HEK293 (cell line): ENCODE measurements around the gene TOR4A.

Experiments
- CTCF ChIA-PET: fragments of 350-600 bp; formaldehyde crosslinking; extraction: SDS; loops from one replicate; lab custom pipeline; 2021; ENCODE audit warnings: antibody characterized with exemption; lab: Yijun Ruan, JAX
- POLR2A ChIA-PET: fragments of 300-600 bp; formaldehyde crosslinking; extraction: SDS; loops from one replicate; lab custom pipeline; 2020; ENCODE audit warnings: antibody characterized with exemption, inconsistent platforms; lab: Yijun Ruan, JAX
- H3K27ac ChIP-seq: fragments of 200-500 bp; sonication (Bioruptor generic); 2 replicates; pipeline ENCODE4 v1.5.1; 2014; ENCODE audit warnings: low read depth, low read length, control low read depth, inconsistent platforms; ENCODE audit errors: extremely low read depth
- H3K36me3 ChIP-seq, 2 experiments: fragments of 200-500 bp in 1 of 2; sonication (Bioruptor generic) in 1 of 2; 1 replicate in 1 of 2; 2 replicates in 1 of 2; pipeline ENCODE4 v1.5.1; 2014 to 2017; ENCODE audit warnings: inconsistent platforms in 2 of 2, low read length in 2 of 2; ENCODE audit not compliant: control insufficient read depth in 2 of 2, insufficient read depth in 1 of 2
- H3K4me1 ChIP-seq: fragments of 200-500 bp; sonication (Bioruptor generic); 2 replicates; pipeline ENCODE4 v1.5.1; 2014; ENCODE audit warnings: mild to moderate bottlenecking, low read length, inconsistent platforms; ENCODE audit not compliant: control insufficient read depth, insufficient read depth
- H3K4me3 ChIP-seq: 2 replicates; pipeline ENCODE4 v1.5.1; 2011; ENCODE audit warnings: low read depth, mild to moderate bottlenecking, control low read depth, low read length, moderate library complexity
- H3K9me3 ChIP-seq: fragments of 200-500 bp; sonication (Bioruptor generic); 2 replicates; pipeline ENCODE4 v1.5.1; 2014; ENCODE audit warnings: low read depth, low read length, inconsistent platforms; ENCODE audit not compliant: control insufficient read depth, insufficient read depth
- FEZF1 ChIP-seq: fragments of 450-650 bp; formaldehyde crosslinking; IDR thresholded peaks from 2 replicates; pipeline ENCODE4 v1.5.1; 2016; ENCODE audit warnings: missing biosample characterization, missing genetic modification characterization
- GLI2 ChIP-seq: fragments of 450-650 bp; formaldehyde crosslinking; IDR thresholded peaks from 2 replicates; pipeline ENCODE4; 2017; ENCODE audit warnings: missing biosample characterization, missing genetic modification characterization, low read depth, borderline replicate concordance
- GLI4 ChIP-seq: fragments of 450-650 bp; formaldehyde crosslinking; IDR thresholded peaks from 2 replicates; pipeline ENCODE4 v1.5.1; 2016; ENCODE audit warnings: missing biosample characterization, missing genetic modification characterization
- GLIS1 ChIP-seq: fragments of 450-650 bp; formaldehyde crosslinking; IDR thresholded peaks from 2 replicates; pipeline ENCODE4 v1.5.1; 2016; ENCODE audit warnings: missing biosample characterization, missing genetic modification characterization
- GLIS2 ChIP-seq: fragments of 450-650 bp; formaldehyde crosslinking; IDR thresholded peaks from 2 replicates; pipeline ENCODE4 v1.5.1; 2016; ENCODE audit warnings: missing biosample characterization, missing genetic modification characterization
- HOXA7 ChIP-seq: sonication (generic); formaldehyde crosslinking; IDR thresholded peaks from 2 replicates; pipeline ENCODE4 v1.8.1; 2022; ENCODE audit warnings: missing genetic modification reagents, borderline replicate concordance
- OVOL3 ChIP-seq: fragments of 450-650 bp; formaldehyde crosslinking; IDR thresholded peaks from 2 replicates; pipeline ENCODE4 v1.5.1; 2016; ENCODE audit warnings: missing biosample characterization, missing genetic modification characterization
- RBAK ChIP-seq: fragments of 450-650 bp; formaldehyde crosslinking; IDR thresholded peaks from 2 replicates; pipeline ENCODE4 v1.5.1; 2016; ENCODE audit warnings: missing biosample characterization, missing genetic modification characterization
- SP2 ChIP-seq: fragments of 450-650 bp; formaldehyde crosslinking; IDR thresholded peaks from 2 replicates; pipeline ENCODE4 v1.5.1; 2016; ENCODE audit warnings: missing biosample characterization, missing genetic modification characterization
- SP3 ChIP-seq: fragments of 450-650 bp; formaldehyde crosslinking; IDR thresholded peaks from 2 replicates; pipeline ENCODE4 v1.5.1; 2016; ENCODE audit warnings: missing biosample characterization, missing genetic modification characterization
- ZBTB1 ChIP-seq: fragments of 450-650 bp; formaldehyde crosslinking; IDR thresholded peaks from 2 replicates; pipeline ENCODE4 v1.5.1; 2016; ENCODE audit warnings: missing biosample characterization, missing genetic modification characterization
- ZBTB48 ChIP-seq: fragments of 450-650 bp; formaldehyde crosslinking; IDR thresholded peaks from 2 replicates; pipeline ENCODE4 v1.5.1; 2016; ENCODE audit warnings: missing biosample characterization, missing genetic modification characterization
- ZBTB7A ChIP-seq: fragments of 450-650 bp; formaldehyde crosslinking; IDR thresholded peaks from 2 replicates; pipeline ENCODE4 v1.5.1; 2016; ENCODE audit warnings: low read depth, missing biosample characterization, missing genetic modification characterization
- ZEB2 ChIP-seq: fragments of 450-650 bp; formaldehyde crosslinking; IDR thresholded peaks from 2 replicates; pipeline ENCODE4 v1.5.1; 2016; ENCODE audit warnings: missing biosample characterization, missing genetic modification characterization
- ZIC2 ChIP-seq: fragments of 450-650 bp; formaldehyde crosslinking; IDR thresholded peaks from 2 replicates; pipeline ENCODE4 v1.5.1; 2016; ENCODE audit warnings: missing biosample characterization, missing genetic modification characterization
- ZNF114 ChIP-seq: fragments of 450-650 bp; formaldehyde crosslinking; IDR thresholded peaks from 2 replicates; pipeline ENCODE4 v1.5.0; 2017; ENCODE audit warnings: missing biosample characterization, missing genetic modification characterization
- ZNF239 ChIP-seq: fragments of 450-650 bp; formaldehyde crosslinking; IDR thresholded peaks from 2 replicates; pipeline ENCODE4 v1.5.1; 2016; ENCODE audit warnings: missing biosample characterization, missing genetic modification characterization
- ZNF302 ChIP-seq: fragments of 450-650 bp; formaldehyde crosslinking; IDR thresholded peaks from 2 replicates; pipeline ENCODE4 v1.5.1; 2016; ENCODE audit warnings: missing biosample characterization, missing genetic modification characterization, low read depth
- ZNF529 ChIP-seq: fragments of 450-650 bp; formaldehyde crosslinking; IDR thresholded peaks from 2 replicates; pipeline ENCODE4 v1.5.1; 2017; ENCODE audit warnings: missing genetic modification characterization, missing biosample characterization; ENCODE audit not compliant: insufficient replicate concordance
- ZNF624 ChIP-seq: fragments of 450-650 bp; formaldehyde crosslinking; IDR thresholded peaks from 2 replicates; pipeline ENCODE4 v1.5.1; 2017; ENCODE audit warnings: missing biosample characterization, missing genetic modification characterization
- ZNF677 ChIP-seq: fragments of 450-650 bp; IDR thresholded peaks from 2 replicates; pipeline ENCODE4 v1.5.0; 2018; ENCODE audit warnings: missing biosample characterization, mild to moderate bottlenecking, missing genetic modification characterization, moderate library complexity
- ZNF768 ChIP-seq: fragments of 450-650 bp; formaldehyde crosslinking; IDR thresholded peaks from 2 replicates; pipeline ENCODE4 v1.5.1; 2018; ENCODE audit warnings: missing biosample characterization, mild to moderate bottlenecking, missing genetic modification characterization
- ZNF785 ChIP-seq: fragments of 450-650 bp; formaldehyde crosslinking; IDR thresholded peaks from 2 replicates; pipeline ENCODE4 v1.5.1; 2016; ENCODE audit warnings: missing biosample characterization, missing genetic modification characterization
- TF ChIP-seq, protein P1 (sequence below): fragments of 450-650 bp; formaldehyde crosslinking; IDR thresholded peaks from 2 replicates; pipeline ENCODE4 v1.5.1; 2016; ENCODE audit warnings: missing biosample characterization, missing genetic modification characterization
- TF ChIP-seq, protein P2 (sequence below): fragments of 450-650 bp; formaldehyde crosslinking; IDR thresholded peaks from 2 replicates; pipeline ENCODE4 v1.5.1; 2017; ENCODE audit warnings: missing biosample characterization, missing genetic modification characterization
- TF ChIP-seq, protein P3 (sequence below): fragments of 450-650 bp; formaldehyde crosslinking; IDR thresholded peaks from 2 replicates; pipeline ENCODE4 v1.5.1; 2016; ENCODE audit warnings: missing biosample characterization, missing genetic modification characterization

TOR4A gene

DNA sequence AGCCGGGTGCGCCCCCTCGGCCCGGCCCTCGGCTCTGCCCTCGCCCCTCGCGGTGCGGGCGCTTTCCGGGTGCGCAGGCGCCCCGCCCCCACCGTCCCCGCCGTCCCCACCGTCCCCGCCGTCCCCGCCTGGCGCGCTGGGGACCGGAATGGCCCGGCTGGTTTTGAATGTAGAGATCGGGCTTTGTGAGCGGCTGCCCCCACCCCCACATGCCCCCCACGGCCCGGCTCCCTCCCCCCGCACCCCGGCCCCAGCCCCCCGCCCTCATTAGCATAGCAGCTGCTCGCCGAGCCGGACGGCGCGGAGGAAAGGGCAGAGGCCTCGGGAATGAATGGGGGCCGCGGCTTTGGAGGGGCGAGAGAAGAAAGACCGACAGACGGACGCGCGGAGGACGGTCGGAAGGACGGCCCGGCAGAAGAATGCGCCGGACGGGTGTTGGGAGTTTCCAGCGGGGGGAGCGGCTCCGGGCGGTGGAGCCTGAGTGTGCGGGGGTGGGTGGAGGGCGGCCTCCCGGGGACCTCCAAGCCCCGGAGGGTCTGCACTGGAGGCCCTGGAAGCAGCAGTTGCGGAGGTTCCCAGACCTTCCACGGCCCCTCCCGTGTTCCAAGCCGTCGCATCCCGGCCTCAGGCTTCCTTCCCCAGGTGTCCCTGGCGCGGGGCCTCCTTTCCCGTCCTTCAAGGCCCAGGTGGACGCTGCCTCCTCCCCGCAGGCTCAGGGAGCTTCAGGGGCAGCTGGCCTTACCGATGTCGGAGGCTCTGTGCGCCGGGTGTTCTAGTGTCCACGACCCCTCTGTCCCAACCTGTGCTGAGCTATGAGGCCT is 18.5 kb downstream of the TOR4A start (continued):
- TF ChIP-seq SP3 (tag by site-specific recombination): no peak
- TF ChIP-seq ZNF785 (tag by site-specific recombination): no peak
- no peak for TF ChIP-seq ZNF239 (tag by site-specific recombination)
- no peak for TF ChIP-seq ZBTB1
- TF ChIP-seq HOXA7 (CRISPR knock-in tag): no peak
- TF ChIP-seq, protein P1, sequence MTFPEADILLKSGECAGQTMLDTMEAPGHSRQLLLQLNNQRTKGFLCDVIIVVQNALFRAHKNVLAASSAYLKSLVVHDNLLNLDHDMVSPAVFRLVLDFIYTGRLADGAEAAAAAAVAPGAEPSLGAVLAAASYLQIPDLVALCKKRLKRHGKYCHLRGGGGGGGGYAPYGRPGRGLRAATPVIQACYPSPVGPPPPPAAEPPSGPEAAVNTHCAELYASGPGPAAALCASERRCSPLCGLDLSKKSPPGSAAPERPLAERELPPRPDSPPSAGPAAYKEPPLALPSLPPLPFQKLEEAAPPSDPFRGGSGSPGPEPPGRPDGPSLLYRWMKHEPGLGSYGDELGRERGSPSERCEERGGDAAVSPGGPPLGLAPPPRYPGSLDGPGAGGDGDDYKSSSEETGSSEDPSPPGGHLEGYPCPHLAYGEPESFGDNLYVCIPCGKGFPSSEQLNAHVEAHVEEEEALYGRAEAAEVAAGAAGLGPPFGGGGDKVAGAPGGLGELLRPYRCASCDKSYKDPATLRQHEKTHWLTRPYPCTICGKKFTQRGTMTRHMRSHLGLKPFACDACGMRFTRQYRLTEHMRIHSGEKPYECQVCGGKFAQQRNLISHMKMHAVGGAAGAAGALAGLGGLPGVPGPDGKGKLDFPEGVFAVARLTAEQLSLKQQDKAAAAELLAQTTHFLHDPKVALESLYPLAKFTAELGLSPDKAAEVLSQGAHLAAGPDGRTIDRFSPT: no peak
- TF ChIP-seq FEZF1 (tag by site-specific recombination): no peak
- no peak for TF ChIP-seq GLI2
- TF ChIP-seq, protein P2, sequence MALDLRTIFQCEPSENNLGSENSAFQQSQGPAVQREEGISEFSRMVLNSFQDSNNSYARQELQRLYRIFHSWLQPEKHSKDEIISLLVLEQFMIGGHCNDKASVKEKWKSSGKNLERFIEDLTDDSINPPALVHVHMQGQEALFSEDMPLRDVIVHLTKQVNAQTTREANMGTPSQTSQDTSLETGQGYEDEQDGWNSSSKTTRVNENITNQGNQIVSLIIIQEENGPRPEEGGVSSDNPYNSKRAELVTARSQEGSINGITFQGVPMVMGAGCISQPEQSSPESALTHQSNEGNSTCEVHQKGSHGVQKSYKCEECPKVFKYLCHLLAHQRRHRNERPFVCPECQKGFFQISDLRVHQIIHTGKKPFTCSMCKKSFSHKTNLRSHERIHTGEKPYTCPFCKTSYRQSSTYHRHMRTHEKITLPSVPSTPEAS (tag by site-specific recombination): no peak
- no peak for TF ChIP-seq ZNF677 (tag by site-specific recombination)
- TF ChIP-seq OVOL3 (tag by site-specific recombination): no peak
- TF ChIP-seq ZNF114: no peak
- no peak for TF ChIP-seq ZBTB7A (tag by site-specific recombination)

DNA sequence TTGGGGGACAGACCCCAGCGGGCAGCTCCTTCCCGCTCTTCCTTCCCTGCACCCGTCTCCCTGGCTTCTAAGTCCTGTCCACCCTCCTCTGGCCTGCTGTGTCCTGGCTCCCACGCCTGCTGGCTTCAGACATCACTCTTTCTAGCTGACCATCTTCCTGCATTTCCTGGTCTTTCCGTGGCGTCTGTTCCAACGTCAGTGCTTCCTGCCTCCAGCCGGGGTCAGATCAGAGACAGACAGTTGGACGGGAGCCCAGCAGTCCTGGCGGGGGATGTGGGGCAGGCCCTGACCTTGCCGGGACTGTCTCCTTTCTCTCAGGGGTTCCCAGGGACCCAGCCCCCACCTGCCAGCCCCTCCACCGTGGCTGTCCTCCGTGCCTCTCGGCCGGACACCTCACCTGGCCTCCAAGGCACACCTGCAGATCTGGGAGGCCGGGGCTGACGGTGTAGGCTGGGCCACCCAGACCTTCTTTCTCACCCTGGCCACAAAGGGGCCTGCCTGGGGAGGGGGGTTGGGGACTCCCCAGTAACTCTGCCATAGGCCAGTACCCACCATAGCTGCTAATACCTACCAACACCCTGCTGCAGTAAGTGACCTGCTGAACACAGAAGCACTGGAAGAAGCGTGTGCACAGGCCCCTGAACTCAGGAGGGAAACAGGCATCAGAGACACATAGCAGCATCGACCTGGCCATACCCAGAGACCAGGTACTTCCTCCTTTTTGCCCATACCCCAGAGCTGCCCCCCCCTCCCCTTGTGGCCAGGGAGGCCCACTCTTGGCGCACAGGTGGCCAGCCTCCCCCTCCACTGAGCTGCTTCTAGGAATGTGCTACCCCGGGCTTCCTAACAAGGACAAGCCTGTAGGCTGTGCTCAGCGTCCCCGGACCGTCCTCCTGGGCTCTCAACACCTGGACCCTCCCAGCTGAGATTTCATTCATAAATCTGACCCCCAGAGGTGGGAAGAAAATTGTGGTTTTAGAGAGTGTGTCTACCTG is 19.4 kb downstream of the TOR4A start:
- no peak overlapping the region for H3K4me3 ChIP-seq
- TF ChIP-seq ZNF624 (tag by site-specific recombination) (no peak), GLI4 (tag by site-specific recombination) (0 out of 2 replicates have a peak, but pooled peaks have one; percentile 6), SP2 (tag by site-specific recombination) (0 out of 2 replicates have a peak, but pooled peaks have one; percentile 7), ZNF768 (0 out of 2 replicates have a peak, but pooled peaks have one; percentile 39), GLIS1 (tag by site-specific recombination) (peak; percentile 70)
- ChIA-PET POLR2A (interaction anchor here (0.5 to 1.1 kb wide), 4 partner anchors 42 to 165 kb away, joined by 3 to 7 read pairs (median 4); partner anchors contain the start of genes EXD3, NELFB, NOXA1 and TUBB4B), CTCF (interaction anchor here (0.6 to 4.9 kb wide), 6 partner anchors 10 to 251 kb away, joined by 3 to 21 read pairs (median 4); partner anchors contain the start of genes EXD3, NELFB, NOXA1 and NPDC1)
- no peaks in the 10 kb centered on the region for H3K9me3 ChIP-seq
- peaks cover 10% of the 10 kb centered on the region for H3K4me1 ChIP-seq
- no peaks in the 10 kb centered on the region for H3K36me3 ChIP-seq
- H3K27ac ChIP-seq: no peak overlapping the region

DNA sequence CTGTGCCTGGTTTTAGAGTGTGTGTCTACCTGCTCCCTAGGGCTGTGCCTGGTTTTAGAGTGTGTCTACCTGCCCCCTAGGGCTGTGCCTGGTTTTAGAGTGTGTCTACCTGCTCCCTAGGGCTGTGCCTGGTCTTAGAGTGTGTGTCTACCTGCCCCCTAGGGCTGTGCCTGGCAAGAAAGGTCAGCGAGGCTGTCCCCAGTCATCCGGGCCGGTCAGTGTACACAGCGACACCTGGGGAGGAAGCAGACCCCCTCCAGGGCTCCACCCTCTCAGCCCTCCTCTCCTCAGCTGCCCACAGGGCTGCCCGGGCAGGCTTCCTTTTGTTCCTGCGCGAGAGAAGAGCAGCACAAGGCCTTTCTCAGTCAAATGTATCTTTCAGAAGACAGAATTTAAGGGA is 20.4 kb downstream of the TOR4A start:
- Histone ChIP-seq H3K9me3 (no peaks in the 10 kb centered on the region), H3K4me1 (peaks cover 15% of the 10 kb centered on the region), H3K4me3 (no peak overlapping the region)
- CTCF ChIA-PET: interaction anchor here (0.6 to 4.9 kb wide), 3 partner anchors 11 to 61 kb away, joined by 4 to 21 read pairs (median 4); no protein-coding TSS in a partner anchor
- TF ChIP-seq GLIS2 (tag by site-specific recombination) (peak; percentile 31), ZIC2 (tag by site-specific recombination) (peak; percentile 54), ZEB2 (tag by site-specific recombination) (no peak), RBAK (tag by site-specific recombination) (no peak), ZNF302 (tag by site-specific recombination) (no peak), HOXA7 (CRISPR knock-in tag) (no peak), GLIS1 (tag by site-specific recombination) (peak; percentile 27), ZNF529 (no peak), ZBTB48 (peak; percentile 76)
- TF ChIP-seq, protein P3, sequence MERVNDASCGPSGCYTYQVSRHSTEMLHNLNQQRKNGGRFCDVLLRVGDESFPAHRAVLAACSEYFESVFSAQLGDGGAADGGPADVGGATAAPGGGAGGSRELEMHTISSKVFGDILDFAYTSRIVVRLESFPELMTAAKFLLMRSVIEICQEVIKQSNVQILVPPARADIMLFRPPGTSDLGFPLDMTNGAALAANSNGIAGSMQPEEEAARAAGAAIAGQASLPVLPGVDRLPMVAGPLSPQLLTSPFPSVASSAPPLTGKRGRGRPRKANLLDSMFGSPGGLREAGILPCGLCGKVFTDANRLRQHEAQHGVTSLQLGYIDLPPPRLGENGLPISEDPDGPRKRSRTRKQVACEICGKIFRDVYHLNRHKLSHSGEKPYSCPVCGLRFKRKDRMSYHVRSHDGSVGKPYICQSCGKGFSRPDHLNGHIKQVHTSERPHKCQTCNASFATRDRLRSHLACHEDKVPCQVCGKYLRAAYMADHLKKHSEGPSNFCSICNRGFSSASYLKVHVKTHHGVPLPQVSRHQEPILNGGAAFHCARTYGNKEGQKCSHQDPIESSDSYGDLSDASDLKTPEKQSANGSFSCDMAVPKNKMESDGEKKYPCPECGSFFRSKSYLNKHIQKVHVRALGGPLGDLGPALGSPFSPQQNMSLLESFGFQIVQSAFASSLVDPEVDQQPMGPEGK (tag by site-specific recombination): no peak
- TF ChIP-seq, all 188 proteins: peak for 4
- no peak overlapping the region for H3K27ac ChIP-seq
- POLR2A ChIA-PET: interaction anchor here (0.6 to 1.9 kb wide), 4 partner anchors 11 to 147 kb away, joined by 3 to 11 read pairs (median 4); partner anchors contain the start of genes NELFB and TUBB4B
- H3K36me3 ChIP-seq: no peaks in the 10 kb centered on the region
